Measurements from ENCODE around the gene RFK.
A peak's percentile ranks its signal among the peaks of the same experiment; 100 is the strongest.

The RFK gene

DNA sequence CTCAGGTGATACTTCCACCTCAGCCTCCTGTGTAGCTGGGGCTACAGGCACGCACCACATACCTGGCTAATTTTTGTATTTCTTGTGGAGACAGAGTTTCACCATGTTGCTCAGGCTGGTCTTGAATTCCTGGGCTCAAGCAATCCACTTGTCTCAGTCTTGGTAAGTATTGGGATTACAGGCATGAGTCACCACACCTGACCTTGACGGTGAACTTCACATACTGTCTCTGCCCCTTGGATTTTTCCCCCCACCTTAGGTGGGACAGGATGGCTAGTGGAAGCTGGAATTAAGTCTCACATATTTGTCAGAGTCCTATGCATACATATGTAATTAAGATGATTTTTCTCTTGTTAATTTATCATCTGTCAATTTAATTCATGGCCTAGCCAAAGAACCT, 20.9 kb upstream of the RFK start:
- Histone ChIP-seq H4K20me1 (no peaks in the 10 kb centered on the region), H3K4me2 (peak overlapping the region in 1 of 11 experiments; percentile 5; a peak in 1 of 22 replicates), H3K9ac (no peak overlapping the region), H3K4me1 (peaks cover 0 to 28% (median 0%) of the 10 kb centered on the region in 10 experiments; a peak in 4 of 20 replicates), H3K4me3 (no peak overlapping the region), H3K27me3 (no peaks in the 10 kb centered on the region), H3K36me3 (no peaks in the 10 kb centered on the region), H3K27ac (no peak overlapping the region), H3K9me3 (replicated peaks in 1 of 11) (peaks cover 17 to 30% (median 22%) of the 10 kb centered on the region in 11 experiments)
- no peak for TF ChIP-seq Cebpa-rat (IDR thresholded peaks at IDR 0.05)

GRCh38 chr9:76414661-76415060, 20.4 kb upstream of the RFK start:
- no peak for TF ChIP-seq Cebpa-rat (IDR thresholded peaks at IDR 0.05)
- H3K9ac ChIP-seq: no peak overlapping the region

GRCh38 chr9:76413658-76414057, 19.4 kb upstream of the RFK start:
- no peak for TF ChIP-seq Cebpa-rat (IDR thresholded peaks at IDR 0.05)
- H3K27ac ChIP-seq: no peak overlapping the region
- H3K36me3 ChIP-seq: no peaks in the 10 kb centered on the region
- H3K4me1 ChIP-seq: peaks cover 0 to 30% (median 5%) of the 10 kb centered on the region in 10 experiments; a peak in 18 of 20 replicates
- H3K9me3 ChIP-seq (replicated peaks in 1 of 11): peaks cover 17 to 30% (median 22%) of the 10 kb centered on the region in 11 experiments
- no peak overlapping the region for H3K4me2 ChIP-seq
- H3K9ac ChIP-seq: no peak overlapping the region
- no peak overlapping the region for H3K4me3 ChIP-seq
- H4K20me1 ChIP-seq: no peaks in the 10 kb centered on the region
- no peaks in the 10 kb centered on the region for H3K27me3 ChIP-seq

More at GRCh38 chr9:76414661-76415060, 20.4 kb upstream of the RFK start:
- Histone ChIP-seq H3K4me1 (peaks cover 0 to 28% (median 0%) of the 10 kb centered on the region in 10 experiments; a peak in 4 of 20 replicates), H3K27me3 (no peaks in the 10 kb centered on the region), H3K36me3 (no peaks in the 10 kb centered on the region), H3K4me2 (0 out of 22 replicates have a peak overlapping the region, but pooled peaks of 1 of the 11 experiments have one; percentile 5), H4K20me1 (no peaks in the 10 kb centered on the region), H3K4me3 (no peak overlapping the region), H3K9me3 (replicated peaks in 1 of 11) (peaks cover 17 to 30% (median 22%) of the 10 kb centered on the region in 11 experiments), H3K27ac (no peak overlapping the region)

DNA sequence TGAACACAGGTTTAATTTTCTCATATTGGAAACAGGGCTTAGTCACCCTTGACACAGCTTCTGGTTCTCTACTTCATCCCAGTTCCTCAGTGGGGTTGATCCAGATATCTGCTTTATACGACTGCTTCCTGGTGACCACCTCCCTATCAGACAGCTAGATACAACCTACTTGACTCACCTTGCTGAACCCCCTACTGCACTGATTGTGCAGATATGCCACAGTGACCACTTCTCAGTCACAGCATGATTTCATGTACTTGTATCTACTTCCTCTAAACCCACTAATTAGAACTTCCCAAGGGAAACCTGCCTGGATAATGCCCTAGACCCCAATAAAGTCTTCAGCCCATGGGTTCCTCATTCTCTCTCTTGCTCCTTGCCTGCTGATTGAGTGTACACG, 18.4 kb upstream of the RFK start:
- Histone ChIP-seq H3K9ac (no peak overlapping the region), H3K4me3 (no peak overlapping the region), H3K4me1 (peaks cover 0 to 35% (median 9%) of the 10 kb centered on the region in 10 experiments; a peak in 18 of 20 replicates), H3K4me2 (peak overlapping the region in 3 of 11 experiments; percentile 2 to 8 (median 2); a peak in 1 of 22 replicates), H3K36me3 (no peaks in the 10 kb centered on the region), H3K27ac (no peak overlapping the region), H4K20me1 (no peaks in the 10 kb centered on the region), H3K9me3 (replicated peaks in 1 of 11) (peaks cover 17 to 30% (median 22%) of the 10 kb centered on the region in 11 experiments), H3K27me3 (no peaks in the 10 kb centered on the region)
- no peak for TF ChIP-seq Cebpa-rat (IDR thresholded peaks at IDR 0.05)

DNA sequence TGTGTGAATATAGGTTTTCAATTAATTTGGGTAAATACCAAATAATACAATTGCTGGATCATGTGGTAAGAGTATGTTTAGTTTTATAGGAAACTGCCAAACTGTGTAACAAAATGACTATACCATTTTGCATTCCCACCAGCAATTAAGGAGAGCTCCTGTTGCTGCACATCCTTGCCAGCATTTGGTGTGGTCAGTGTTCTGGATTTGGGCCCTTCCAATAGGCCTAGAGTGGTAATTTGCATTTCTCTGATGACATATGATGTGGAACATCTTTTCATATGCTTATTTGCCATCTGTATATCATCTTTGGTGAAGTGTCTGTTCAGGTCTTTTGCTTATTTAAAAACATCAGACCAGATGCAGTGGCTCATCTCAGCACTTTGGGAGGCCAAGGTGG, 11.6 kb upstream of the RFK start:
- no peaks in the 10 kb centered on the region for H3K27me3 ChIP-seq
- no peak overlapping the region for H3K4me2 ChIP-seq
- no peak overlapping the region for H3K9ac ChIP-seq
- no peak overlapping the region for H3K4me3 ChIP-seq
- no peaks in the 10 kb centered on the region for H3K36me3 ChIP-seq
- no peak overlapping the region for H3K27ac ChIP-seq
- no peaks in the 10 kb centered on the region for H4K20me1 ChIP-seq
- no peak for TF ChIP-seq Cebpa-rat (IDR thresholded peaks at IDR 0.05)
- H3K9me3 ChIP-seq (replicated peaks in 1 of 11): no peaks in the 10 kb centered on the region
- H3K4me1 ChIP-seq: peaks cover 0 to 13% (median 8%) of the 10 kb centered on the region in 10 experiments; a peak in 18 of 20 replicates

DNA sequence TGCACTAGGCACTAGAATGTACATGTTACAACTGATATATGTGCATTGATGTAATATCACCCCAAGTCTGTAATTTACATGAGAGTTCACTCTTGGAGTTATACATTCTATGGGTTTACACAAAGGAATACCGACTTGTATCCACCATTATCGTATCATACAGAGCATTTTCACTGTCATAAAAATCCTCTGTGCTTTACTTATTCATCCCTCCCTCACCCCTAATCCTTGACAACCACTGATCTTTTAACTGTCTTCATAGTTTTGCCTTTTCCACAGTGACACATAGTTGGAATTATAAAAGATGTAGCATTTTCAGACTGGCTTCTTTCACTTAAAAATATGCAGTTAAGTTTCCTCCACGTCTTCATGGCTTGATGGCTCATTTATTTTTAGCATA, 11.1 kb upstream of the RFK start:
- H3K9me3 ChIP-seq (replicated peaks in 1 of 11): no peaks in the 10 kb centered on the region
- no peaks in the 10 kb centered on the region for H3K27me3 ChIP-seq
- H4K20me1 ChIP-seq: no peaks in the 10 kb centered on the region
- no peak overlapping the region for H3K27ac ChIP-seq
- no peak overlapping the region for H3K4me2 ChIP-seq
- H3K4me3 ChIP-seq: no peak overlapping the region
- H3K4me1 ChIP-seq: peaks cover 0 to 14% (median 8%) of the 10 kb centered on the region in 10 experiments; a peak in 18 of 20 replicates
- H3K36me3 ChIP-seq: no peaks in the 10 kb centered on the region
- TF ChIP-seq Cebpa-rat (IDR thresholded peaks at IDR 0.05): no peak
- no peak overlapping the region for H3K9ac ChIP-seq

GRCh38 chr9:76404401-76404800, 10.2 kb upstream of the RFK start:
- Histone ChIP-seq H3K4me1 (peaks cover 0 to 19% (median 8%) of the 10 kb centered on the region in 10 experiments; a peak in 18 of 20 replicates), H3K4me2 (no peak overlapping the region), H3K4me3 (no peak overlapping the region), H4K20me1 (no peaks in the 10 kb centered on the region), H3K9ac (no peak overlapping the region), H3K27me3 (no peaks in the 10 kb centered on the region), H3K36me3 (no peaks in the 10 kb centered on the region), H3K9me3 (replicated peaks in 1 of 11) (no peaks in the 10 kb centered on the region), H3K27ac (no peak overlapping the region)
- no peak for TF ChIP-seq Cebpa-rat (IDR thresholded peaks at IDR 0.05)

- Histone ChIP-seq H3K27me3 (no peaks in the 10 kb centered on the region), H3K36me3 (no peaks in the 10 kb centered on the region), H4K20me1 (no peaks in the 10 kb centered on the region), H3K9ac (peak overlapping the region in 1 of 11 experiments; percentile 38; a peak in 1 of 22 replicates), H3K4me2 (peak overlapping the region in 5 of 11 experiments; percentile 5 to 74 (median 52); a peak in 7 of 22 replicates), H3K4me1 (peaks cover 0 to 14% (median 1%) of the 10 kb centered on the region in 10 experiments; a peak in 11 of 20 replicates), H3K4me3 (no peak overlapping the region), H3K9me3 (replicated peaks in 1 of 11) (no peaks in the 10 kb centered on the region), H3K27ac (peak overlapping the region in 1 of 11 experiments; percentile 23; a peak in 1 of 22 replicates)
- TF ChIP-seq Cebpa-rat (IDR thresholded peaks at IDR 0.05): no peak
Measured at GRCh38 chr9:76403352-76403751, 9.1 kb upstream of the RFK start.

- Histone ChIP-seq H3K27me3 (no peaks in the 10 kb centered on the region), H3K27ac (no peak overlapping the region), H3K36me3 (no peaks in the 10 kb centered on the region), H3K4me1 (peaks cover 0 to 12% (median 0%) of the 10 kb centered on the region in 10 experiments; a peak in 2 of 20 replicates), H3K9ac (peak overlapping the region in 1 of 11 experiments; percentile 9; a peak in 1 of 22 replicates), H3K4me2 (no peak overlapping the region), H4K20me1 (no peaks in the 10 kb centered on the region), H3K4me3 (no peak overlapping the region), H3K9me3 (replicated peaks in 1 of 11) (no peaks in the 10 kb centered on the region)
- no peak for TF ChIP-seq Cebpa-rat (IDR thresholded peaks at IDR 0.05)
Measured at GRCh38 chr9:76401580-76402354, 7.5 kb upstream of the RFK start.

Measured in BLaER1 treated with 17β-estradiol and CSF1 and Interleukin-3, amounts not matched to agents 10 nM and 100 nM (cell line).